HG03060 (cell line): Measurements from ENCODE around the gene UEVLD.
A peak's percentile ranks its signal among the peaks of the same experiment; 100 is the strongest.
"Not testable (repeated sequence)": the region's sequence is repeated elsewhere in the genome, so short reads cannot be mapped to it uniquely, and the experiment has no call there.

Experiments
- ATAC-seq: cut with Tn5 transposase; IDR thresholded peaks from one replicate; pipeline ENCODE4 v1.9.1; 2021; ENCODE audit warnings: low read depth, moderate number of reproducible peaks; ENCODE audit not compliant: unreplicated experiment

Gene UEVLD

GRCh38 chr11:18588297-18589252 is at the start of gene UEVLD:
TSS of gene UEVLD (minus strand) at chr11:18588734. CDS start at chr11:18588654, 80 bp downstream.
- no peak for ATAC-seq

GRCh38 chr11:18634140-18635032 is 45.9 kb upstream of the UEVLD start, which contains the start of gene SPTY2D1:
TSS of gene SPTY2D1 (minus strand) at chr11:18634342. CDS start at chr11:18634257, 85 bp downstream.
- ATAC-seq, result peak; percentile 92

- peak; percentile 48 for ATAC-seq
Observed at GRCh38 chr11:18633256-18634139, 45.0 kb upstream of the UEVLD start.

- ATAC-seq, result no peak
Observed at GRCh38 chr11:18632841-18633240, 44.3 kb upstream of the UEVLD start.

GRCh38 chr11:18624161-18624560 is 35.6 kb upstream of the UEVLD start:
- ATAC-seq, result no peak

- no peak for ATAC-seq
Observed at GRCh38 chr11:18623707-18624106, 35.2 kb upstream of the UEVLD start.

- no peak for ATAC-seq
Observed at GRCh38 chr11:18618342-18619025, 29.9 kb upstream of the UEVLD start.

- ATAC-seq, result no peak
Observed at GRCh38 chr11:18617688-18618341, 29.3 kb upstream of the UEVLD start.

GRCh38 chr11:18615628-18616392 is 27.3 kb upstream of the UEVLD start:
- ATAC-seq, result peak; percentile 93

GRCh38 chr11:18614667-18615066 is 26.1 kb upstream of the UEVLD start:
- ATAC-seq, result no peak

- no peak for ATAC-seq
Observed at GRCh38 chr11:18612394-18612793, 23.9 kb upstream of the UEVLD start.

GRCh38 chr11:18611196-18611595 is 22.7 kb upstream of the UEVLD start:
- no peak for ATAC-seq

- no peak for ATAC-seq
Observed at GRCh38 chr11:18608376-18608775, 19.8 kb upstream of the UEVLD start.

GRCh38 chr11:18600915-18601569 is 12.5 kb upstream of the UEVLD start:
- no peak for ATAC-seq

- no peak for ATAC-seq
Observed at GRCh38 chr11:18599739-18600230, 11.3 kb upstream of the UEVLD start, which contains the start of gene MISFA. TSS of gene MISFA (plus strand) at chr11:18599789. CDS start at chr11:18599929, 140 bp downstream.

GRCh38 chr11:18594999-18595749 is 6.6 kb upstream of the UEVLD start:
- no peak for ATAC-seq

GRCh38 chr11:18594088-18594487 is 5.6 kb upstream of the UEVLD start:
- ATAC-seq, result not testable (repeated sequence)
